Hematopoietic multipotent progenitor cell treated with erythropoietin and hydrocortisone succinate and interleukin-3 and kit ligand, for 15 days (in vitro differentiated cells): ENCODE measurements around the gene FAM81A.

Source experiments
- DNase-seq: peaks from one replicate; pipeline ENCODE4 v3.0.0-alpha.2; 2015; ENCODE audit warnings: low spot score

The FAM81A gene

DNA sequence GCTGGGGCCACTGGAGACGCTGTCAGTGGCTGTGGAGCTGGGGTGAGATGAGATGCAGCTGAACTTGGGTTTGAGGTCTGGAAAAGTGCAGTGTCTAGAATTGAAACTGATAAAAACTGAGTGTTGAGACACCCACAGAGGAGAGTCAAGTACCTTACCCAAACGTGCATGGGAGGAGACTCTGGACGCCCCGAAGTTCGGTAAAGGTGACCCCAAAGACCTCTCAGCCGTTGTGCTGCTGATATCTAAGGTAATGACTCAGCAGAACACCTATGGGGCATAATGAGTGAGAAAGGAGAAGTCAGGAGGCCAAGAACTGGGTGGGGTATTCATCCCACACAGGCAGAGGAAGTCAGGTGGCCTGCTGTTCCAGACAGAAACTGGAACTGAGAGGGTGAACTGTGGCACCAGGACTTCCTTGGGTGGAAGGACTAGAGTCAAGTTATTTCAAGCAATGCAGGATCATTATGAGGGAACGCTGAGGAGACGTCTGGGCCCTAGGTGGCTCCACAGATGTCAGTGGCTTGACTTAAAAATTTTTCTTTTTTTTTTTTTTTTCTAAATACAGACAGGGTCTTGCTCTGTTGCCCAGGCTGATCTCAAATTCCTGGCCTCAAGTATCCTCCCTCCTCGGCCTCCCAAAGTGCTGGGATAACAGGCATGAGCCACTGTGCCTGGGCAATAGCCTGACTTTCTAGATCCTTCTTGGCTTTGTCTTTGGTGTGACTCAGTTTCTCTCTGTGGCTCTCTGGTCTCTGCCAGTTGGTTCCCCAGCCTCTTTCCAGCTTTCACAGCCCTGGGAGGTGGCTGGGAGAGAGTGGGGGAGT is 105.9 kb downstream of the FAM81A start:
- DNase-seq = no peak

DNA sequence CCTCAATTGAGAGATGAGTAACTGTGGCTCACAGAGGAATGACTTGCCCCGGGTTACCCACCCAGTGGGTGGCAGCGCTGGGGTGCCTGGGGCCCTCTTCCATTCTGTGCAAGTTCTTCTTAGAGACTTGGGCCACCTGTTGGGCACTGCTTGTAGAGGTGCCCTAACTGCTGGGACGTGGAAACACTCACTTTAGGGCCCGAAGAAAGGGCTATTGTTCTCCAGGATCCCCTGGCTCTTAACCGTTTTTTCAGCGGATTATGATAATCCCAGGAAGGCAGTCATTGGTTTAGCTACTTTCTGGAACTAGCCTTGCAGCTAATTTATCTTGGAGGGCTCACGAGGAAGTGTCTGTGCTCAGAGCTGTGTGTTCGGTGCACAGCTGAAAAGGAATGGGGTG is 107.6 kb downstream of the FAM81A start:
- DNase-seq = no peak

DNA sequence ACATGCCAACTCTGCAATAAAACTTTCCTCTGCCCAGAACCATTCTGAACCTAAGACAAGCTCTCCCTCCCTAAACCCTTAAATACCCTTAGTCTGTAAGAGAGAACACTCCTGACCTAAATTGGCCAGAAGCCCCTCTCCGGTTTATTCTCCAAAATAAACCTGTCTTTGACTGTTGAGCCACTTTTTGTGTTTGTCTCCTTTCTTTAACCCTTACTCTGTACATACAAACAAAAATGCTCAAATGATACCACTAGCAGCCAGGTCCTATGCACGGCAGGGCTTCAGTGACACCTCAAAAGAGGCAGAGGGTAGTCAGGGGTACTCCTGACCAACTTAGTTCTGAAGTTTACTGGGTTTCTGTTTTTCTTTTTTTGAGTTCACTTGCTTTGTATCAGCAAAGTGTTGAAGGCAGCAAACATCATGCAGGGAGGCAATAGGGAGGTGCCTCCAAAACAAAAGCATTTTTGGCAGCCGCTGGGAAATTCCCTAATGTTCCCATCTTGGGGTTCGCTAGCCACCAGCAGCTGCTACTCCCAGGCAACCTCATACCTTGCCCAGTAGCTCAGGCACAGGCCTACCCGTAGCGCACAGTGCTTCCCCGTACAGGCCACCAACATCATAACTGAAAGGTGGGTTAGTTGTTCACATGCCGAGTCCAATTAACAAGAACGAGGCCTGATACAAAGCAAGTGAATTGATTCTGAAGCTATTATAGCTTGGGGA is 110.7 kb downstream of the FAM81A start:
- DNase-seq = no peak

DNA sequence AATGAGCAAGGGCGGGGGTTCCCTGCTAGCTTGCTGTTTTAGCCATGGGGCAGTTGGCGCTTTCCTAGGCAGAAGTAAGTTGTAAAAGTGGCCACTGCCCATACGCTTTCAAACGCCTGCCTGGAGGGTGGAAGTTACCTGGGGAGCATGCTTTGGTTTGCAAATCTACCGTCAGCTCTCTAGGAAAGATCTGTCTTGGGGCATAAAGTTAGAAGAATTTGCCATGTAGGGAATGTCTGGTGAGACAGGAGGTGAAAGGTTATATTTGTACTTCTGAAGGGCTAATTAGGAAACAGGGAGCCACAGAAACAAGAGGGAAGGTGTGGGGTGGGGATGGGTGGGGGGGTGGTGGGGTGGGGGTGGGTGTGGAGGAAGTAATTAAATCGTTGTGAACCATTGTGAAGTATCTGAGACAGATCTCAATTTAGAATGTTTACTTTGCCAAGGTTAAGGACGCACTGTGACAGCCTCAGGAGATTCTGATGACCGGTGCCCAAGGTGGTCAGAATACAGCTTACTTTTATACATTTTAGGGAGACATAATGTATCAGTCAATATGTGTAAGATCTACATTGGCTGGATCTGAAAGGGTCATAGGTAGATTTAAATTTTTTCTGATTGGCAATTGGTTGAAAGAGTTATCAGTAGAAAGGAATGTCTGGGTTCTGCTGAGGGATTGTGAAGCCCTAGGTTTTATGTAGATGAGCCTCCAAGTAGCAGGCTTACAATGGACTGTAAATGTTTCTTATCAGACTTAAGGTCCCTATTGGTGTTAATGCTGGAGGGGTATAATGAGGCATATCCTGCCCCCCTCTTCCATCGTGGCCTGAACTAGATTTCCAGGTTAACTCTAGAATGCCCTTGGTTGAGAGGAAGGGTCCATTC is 111.6 kb downstream of the FAM81A start:
- no peak for DNase-seq

DNA sequence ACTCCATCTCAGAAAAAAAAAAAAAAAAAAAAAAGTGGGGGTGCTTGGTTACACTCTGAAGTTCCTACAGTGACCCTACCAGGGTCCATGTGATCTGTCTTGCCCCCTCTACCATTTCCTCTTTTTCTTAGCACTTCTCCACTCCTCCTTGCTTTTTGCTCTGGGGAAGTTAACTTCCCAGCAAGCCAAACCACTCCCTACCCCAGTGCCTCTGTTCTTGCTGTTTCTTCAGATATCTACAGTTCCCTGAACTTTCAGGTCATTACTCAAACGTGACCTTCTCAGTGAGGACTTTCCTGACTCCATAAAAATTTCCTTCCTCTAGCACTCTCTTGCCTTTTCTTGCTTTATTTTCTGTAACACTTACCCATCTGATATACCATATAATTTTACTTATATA is 112.5 kb downstream of the FAM81A start:
- DNase-seq = no peak

DNA sequence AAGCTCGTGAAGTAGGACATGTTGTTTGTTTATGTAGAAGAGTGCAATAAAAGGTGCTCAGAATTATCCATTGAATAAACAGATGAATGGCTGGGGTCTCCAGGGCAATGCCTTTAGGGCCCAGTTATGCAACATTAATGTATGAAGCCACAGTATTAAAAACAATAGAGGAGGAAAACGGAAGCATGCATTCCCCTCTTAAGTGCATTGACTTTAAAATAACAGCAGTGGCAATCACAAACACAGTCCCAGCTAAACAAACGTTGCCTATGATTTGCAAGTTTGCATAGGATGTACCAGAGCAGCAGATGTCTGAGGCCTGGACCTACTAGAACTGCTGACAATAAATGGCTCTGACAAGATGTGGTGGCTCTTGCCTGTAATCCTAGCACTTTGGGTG is 113.0 kb downstream of the FAM81A start:
- DNase-seq = no peak

DNA sequence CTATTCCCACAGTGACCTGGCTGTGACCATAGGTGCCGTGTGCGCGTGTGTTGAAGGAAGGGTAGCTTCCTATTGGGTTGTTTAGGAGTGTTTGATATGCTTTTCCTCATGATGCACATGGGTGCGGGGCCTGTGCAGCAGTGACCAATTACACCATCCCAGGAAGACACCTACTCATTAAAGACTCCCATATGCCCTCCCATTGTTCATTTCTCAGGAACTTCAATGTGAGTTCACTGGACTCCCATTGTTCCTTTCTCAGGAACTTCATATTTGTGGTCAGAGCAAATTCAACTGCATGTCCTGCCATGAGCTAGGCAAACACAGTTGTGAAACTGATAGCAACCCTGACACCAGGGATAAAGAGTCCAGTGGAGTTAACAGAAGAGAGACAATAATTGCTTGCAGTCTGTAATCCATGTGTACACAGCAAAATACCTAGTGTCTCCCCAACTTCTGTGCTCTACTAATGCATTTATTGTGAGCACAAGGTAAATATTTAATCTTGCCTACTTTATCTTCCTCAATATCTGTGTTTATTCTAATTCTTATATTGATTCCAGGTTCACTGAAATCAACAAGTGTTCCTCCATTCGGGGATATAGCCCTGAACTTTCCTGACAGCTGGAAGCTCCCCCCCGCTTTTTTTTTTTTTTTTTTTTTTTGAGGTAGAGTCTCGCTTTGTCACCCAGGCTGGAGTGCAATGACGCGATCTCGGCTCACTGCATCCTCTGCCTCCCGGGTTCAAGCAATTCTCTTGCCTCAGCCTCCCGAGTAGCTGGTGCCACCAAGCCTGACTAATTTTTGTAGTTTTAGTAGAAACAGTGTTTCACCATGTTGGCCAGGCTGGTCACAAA is 116.1 kb downstream of the FAM81A start:
- DNase-seq = no peak

DNA sequence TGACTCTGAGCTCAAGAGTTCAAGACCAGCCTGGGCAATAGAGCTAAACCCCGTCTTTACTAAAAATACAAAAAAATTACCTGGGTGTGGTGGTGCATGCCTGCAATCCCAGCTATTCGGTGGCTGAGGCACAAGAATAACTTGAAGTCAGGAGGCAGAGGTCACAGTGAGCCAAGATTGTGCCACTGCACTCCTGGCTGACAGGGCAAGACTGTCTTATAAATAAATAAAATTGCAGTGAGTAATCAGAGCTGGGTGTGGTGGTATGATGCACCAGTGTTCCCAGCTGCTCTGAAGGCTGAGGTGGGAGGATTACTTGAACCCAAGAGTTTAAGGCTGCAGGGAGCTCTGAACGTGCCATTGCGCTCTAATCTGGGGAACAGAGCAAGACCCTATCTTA is 117.7 kb downstream of the FAM81A start:
- DNase-seq = no peak

DNA sequence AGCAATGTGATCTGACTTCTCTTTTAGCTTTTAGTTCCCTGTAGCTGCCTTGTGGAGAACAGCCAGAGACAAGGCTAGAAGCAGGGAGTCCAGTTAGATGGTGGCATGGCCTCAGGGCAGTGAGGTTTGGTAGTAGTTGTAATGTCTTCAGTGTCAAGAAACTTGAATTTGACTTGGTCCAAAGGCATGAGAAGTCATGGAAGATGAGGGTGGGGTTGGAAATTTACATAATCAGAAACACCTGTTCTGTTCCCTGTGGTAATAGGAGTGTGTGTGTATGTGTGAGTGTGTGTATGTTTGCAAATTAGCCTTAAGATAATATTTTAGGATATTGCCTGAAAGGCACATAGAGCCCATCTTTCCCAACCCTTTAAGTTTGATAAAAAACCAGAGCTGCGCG is 118.4 kb downstream of the FAM81A start:
- DNase-seq = no peak

DNA sequence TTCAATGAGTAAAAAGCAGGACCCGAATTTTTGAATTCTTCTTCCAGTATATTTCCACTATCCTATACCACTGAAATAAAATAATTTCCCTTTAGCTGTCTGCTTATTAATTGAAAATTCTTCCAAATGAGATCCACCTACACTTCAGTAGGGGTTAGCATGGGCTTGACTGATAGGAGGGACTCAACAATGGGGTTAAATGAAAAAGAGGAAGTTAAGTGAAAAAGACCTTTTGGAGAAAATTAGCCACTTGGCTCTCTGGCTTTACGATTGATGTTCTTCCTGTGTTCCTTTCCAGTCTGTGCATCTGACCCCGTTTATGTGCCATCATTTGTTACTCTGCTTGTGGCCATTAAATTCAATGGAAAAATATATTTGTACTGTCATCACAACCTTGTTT is 119.6 kb downstream of the FAM81A start:
- no peak for DNase-seq

DNA sequence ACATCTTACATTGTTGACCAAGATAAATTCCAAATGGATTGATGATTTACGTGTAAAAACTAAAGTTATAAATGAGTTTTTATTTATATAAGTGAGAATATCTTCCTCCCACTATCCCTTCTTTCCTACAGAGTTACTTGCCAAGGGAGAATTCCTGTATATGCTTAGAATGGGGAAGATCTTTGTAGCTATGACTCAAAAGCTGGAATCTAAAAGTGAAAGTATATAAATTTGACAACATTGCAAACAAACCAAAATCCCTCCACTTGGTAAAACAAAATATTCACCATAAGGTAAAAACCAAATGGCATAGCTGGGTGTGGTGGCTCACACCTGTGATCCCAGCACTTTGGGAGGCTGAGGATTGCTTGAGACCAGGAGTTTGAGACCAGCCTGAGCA is 120.9 kb downstream of the FAM81A start:
- DNase-seq = no peak

DNA sequence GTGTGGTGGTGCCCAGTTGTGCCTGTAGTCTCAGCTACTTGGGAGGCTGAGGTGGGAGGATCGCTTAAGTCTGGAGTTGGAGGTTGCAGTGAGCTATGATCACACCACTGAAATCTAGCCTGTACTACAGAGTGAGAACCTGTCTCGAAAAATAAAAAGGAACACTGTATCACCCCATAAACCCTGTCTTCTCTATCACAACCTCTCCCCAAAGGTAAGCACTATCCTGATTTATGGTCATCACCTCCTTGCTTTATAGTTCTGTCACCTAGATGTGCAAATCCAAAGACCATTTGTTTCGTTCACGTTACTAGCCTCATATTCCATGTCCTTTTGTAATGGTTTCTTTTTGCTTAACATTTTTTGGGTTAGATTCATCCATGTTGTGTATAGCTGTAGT is 123.6 kb downstream of the FAM81A start:
- no peak for DNase-seq

DNA sequence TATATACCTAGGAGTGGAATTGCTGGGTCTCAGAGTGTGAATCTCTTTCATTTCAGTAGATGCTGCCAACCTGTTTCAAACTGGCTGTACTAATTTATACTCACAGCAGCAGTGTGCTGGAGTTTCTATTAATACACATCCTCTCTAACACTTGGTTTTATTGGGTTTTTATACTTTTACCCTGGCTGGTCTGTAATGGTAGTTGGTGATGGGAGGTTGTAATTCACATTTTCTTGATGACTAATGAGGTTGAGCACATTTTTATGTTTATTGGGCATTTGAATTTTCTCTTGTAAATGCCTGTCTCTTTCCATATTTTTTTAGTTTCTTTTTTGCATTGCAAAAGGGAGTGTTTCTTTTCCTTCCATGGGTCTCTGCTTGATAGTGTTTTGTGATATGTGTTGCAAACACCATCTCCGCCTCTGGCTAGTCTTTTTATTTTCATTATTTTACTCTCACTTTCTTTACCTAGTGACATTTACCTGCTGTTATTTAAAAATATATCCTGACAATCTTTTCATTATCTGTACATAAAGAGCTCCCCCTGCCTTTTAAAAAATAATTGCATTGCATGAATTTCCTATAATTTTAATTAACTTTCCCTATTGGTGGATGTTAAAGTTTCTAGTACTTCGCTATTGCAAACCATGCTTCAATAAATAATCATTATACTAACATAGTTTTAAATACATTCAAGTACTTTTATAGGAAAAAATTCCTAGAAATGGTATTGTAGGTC is 124.6 kb downstream of the FAM81A start:
- DNase-seq = no peak

DNA sequence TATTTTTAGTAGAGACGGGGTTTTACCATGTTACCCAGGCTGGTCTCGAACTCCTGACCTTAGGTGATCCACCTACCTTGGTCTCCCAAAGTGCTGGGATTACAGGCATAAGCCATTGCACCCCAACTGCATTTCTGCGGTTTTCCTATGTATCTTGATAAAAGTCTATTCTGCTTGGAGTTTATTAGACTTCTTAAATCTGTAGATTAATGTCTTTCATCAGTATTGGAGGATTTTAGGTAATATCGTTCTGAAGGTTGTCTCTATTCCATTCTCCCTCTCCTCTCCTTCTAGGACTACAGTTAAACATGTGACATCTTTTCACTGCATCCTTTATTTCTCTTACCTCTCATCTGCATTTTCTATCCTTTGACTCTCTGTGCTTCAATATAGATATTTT is 127.3 kb downstream of the FAM81A start:
- no peak for DNase-seq

DNA sequence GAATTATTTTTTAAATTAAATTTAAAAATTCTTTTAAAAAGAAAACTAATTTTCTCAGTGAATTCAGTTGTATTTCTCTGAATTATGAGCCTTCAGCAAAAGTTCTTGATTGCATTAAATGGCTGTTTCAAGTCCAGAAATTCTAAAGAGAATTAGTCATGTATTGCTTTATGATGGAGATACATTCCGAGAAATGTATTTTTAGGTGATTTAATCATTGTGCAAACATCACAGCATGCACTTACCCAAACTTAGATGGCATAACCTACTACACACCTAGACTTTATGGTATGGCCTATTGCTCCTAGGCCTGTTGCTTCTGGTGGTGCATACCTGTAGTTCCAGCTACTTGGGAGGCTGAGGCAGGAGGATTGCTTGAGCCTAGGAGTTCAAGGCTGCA is 129.3 kb downstream of the FAM81A start:
- no peak for DNase-seq

DNA sequence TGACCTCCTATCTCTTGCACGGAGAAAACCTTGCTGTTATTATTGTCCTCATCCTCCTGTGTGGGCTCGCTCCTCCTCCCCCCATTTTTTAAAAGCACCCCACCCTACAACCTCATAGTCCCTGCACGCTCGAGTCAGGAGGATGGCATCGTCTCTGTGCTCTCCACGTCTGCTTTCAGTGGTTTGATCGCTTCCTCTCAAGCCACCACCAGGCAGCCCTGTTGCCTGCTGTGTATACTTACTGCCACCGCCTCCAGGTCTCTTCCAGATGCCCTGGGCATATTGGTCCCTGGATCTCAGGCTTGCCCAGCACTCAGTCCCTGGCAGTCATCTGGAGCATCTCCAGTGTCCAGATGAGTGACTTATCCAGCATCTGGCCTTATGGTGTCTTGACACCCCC is 131.5 kb downstream of the FAM81A start:
- no peak for DNase-seq

DNA sequence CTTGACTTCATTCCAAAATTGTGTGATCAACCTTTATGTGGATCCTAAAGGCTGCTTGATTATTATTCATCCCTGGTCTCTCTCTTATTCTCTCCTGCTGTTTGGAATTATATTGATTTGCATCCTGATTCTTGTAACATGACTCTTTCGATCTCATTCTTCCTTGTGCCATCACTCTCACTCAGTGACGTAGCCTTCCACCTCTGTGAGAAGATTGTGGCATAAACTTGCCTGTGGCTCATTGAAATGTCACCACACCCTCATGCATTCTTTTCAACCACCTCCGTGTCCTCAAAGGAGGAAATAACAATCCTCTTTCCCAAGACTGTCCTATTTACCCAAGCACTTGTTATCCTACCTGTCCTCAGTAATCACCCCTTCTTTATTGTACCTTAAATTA is 132.3 kb downstream of the FAM81A start:
- no peak for DNase-seq

DNA sequence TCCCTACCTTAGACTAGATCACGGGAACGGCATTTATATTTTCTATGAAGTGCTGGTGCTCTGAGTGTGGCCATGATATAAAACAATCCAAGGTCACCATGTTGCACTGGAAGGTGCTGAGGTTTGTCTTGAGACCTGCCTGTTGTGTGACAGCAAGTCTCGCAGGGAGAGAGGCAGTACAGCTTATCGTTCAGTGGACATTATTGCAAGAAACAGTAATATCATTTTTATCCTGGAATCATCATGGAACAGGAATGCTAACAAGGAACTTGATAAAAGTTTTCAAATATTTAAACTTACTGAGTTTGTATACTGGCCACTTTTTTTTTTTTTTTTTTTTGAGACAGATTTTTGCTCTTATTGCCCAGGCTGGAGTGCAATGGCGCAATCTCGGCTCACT is 133.6 kb downstream of the FAM81A start:
- no peak for DNase-seq
